Measurements from ENCODE around the gene SS18L1. TPM values are rescaled to one million over a fixed set of nuclear protein-coding genes. Genes with fewer than 3 reads are reported as not detected.
A peak's percentile ranks its signal among the peaks of the same experiment; 100 is the strongest.

Gene SS18L1
- total RNA-seq, 1 experiment from 2014 or later, result 10.1 TPM

GRCh38 chr20:62119591-62120364 is 23.8 kb upstream of the SS18L1 start:
- DNase-seq (ENCODE audit: low read depth), result no peak

- DNase-seq (ENCODE audit: low read depth), result no peak
Observed at GRCh38 chr20:62120365-62120762, 23.2 kb upstream of the SS18L1 start.

- no peak for DNase-seq (ENCODE audit: low read depth)
Observed at GRCh38 chr20:62120990-62121775, 22.4 kb upstream of the SS18L1 start.

- peak; percentile 97 for DNase-seq (ENCODE audit: low read depth)
Observed at GRCh38 chr20:62121776-62122653, 21.6 kb upstream of the SS18L1 start, which contains the start of gene LSM14B. Gene LSM14B, plus strand, starts transcription at chr20:62122475. Its CDS starts 192 bp downstream, at chr20:62122667.

- peak; percentile 37 for DNase-seq (ENCODE audit: low read depth)
Observed at GRCh38 chr20:62122654-62123449, 20.7 kb upstream of the SS18L1 start.

GRCh38 chr20:62123450-62124118 is 20.0 kb upstream of the SS18L1 start:
- no peak for DNase-seq (ENCODE audit: low read depth)

- DNase-seq (ENCODE audit: low read depth), result no peak
Observed at GRCh38 chr20:62126141-62126540, 17.4 kb upstream of the SS18L1 start.

GRCh38 chr20:62127799-62128198 is 15.8 kb upstream of the SS18L1 start:
- no peak for DNase-seq (ENCODE audit: low read depth)

GRCh38 chr20:62128502-62128901 is 15.1 kb upstream of the SS18L1 start:
- DNase-seq (ENCODE audit: low read depth), result no peak

- DNase-seq (ENCODE audit: low read depth), result no peak
Observed at GRCh38 chr20:62129731-62130531, 13.6 kb upstream of the SS18L1 start.

GRCh38 chr20:62131560-62132320 is 11.8 kb upstream of the SS18L1 start:
- no peak for DNase-seq (ENCODE audit: low read depth)

GRCh38 chr20:62132421-62132820 is 11.1 kb upstream of the SS18L1 start:
- no peak for DNase-seq (ENCODE audit: low read depth)

- DNase-seq (ENCODE audit: low read depth), result no peak
Observed at GRCh38 chr20:62133051-62133845, 10.3 kb upstream of the SS18L1 start.

- DNase-seq (ENCODE audit: low read depth), result no peak
Observed at GRCh38 chr20:62133864-62134263, 9.7 kb upstream of the SS18L1 start.

- no peak for DNase-seq (ENCODE audit: low read depth)
Observed at GRCh38 chr20:62134735-62135231, 8.8 kb upstream of the SS18L1 start.

- no peak for DNase-seq (ENCODE audit: low read depth)
Observed at GRCh38 chr20:62135573-62136266, 7.8 kb upstream of the SS18L1 start.
